ENCODE results near the gene NPHP4.
A peak's percentile ranks its signal among the peaks of the same experiment; 100 is the strongest.

NPHP4 gene

DNA sequence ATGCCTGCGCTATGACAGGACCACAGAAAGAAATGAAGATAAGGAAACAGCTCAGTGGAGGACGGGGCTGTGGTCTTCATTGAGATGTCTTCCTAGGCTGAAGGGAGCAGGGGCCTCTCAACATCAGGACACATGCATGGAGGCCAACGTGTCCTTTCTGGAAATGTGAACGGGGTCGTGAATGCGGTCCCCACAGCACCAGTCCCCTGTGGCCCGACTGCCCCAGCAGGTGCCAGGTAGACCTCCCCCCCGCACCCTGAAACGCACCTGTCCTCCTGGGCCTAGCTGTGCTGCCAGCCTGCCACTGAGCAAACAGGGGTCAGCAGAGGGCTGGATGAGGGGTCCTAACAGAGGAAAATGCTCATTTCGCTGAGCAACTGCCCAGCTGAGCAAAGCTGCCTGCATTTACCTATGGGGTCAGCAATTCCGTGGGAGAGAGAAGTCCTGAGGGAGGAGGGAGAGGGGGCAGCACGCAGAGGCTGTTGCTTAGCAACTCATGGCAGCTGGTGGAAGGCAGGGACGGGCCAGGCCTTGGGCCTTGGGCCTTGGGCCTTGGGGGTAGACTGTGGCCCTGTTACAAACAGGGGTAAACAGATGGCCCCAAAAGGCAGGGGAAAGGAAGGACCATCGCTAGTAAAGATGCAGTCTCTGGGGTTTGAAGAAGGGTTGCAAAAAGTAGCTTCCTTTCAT is 77.4 kb downstream of the NPHP4 start:
- DNase-seq, result peak in 1 of 51 donors; percentile 23

DNA sequence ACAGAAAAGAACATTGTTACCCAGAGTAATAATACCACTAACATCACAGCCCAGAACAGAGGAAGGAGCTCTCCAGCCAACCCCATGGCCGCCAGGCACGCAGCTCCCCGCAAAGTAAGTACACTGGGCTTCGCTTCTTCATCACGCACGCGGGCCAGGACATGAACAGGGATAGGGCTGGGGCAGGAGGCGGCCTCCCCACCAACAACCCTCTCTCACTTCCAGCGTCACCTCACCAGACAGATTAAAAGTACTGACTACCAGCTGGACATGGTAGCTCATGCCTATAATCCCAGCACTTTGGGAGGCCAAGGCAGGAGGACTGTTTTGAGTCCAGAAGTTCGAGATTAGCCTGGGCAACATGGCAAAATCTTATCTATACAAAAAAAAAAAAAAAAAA is 78.3 kb downstream of the NPHP4 start:
- no peak for DNase-seq

DNA sequence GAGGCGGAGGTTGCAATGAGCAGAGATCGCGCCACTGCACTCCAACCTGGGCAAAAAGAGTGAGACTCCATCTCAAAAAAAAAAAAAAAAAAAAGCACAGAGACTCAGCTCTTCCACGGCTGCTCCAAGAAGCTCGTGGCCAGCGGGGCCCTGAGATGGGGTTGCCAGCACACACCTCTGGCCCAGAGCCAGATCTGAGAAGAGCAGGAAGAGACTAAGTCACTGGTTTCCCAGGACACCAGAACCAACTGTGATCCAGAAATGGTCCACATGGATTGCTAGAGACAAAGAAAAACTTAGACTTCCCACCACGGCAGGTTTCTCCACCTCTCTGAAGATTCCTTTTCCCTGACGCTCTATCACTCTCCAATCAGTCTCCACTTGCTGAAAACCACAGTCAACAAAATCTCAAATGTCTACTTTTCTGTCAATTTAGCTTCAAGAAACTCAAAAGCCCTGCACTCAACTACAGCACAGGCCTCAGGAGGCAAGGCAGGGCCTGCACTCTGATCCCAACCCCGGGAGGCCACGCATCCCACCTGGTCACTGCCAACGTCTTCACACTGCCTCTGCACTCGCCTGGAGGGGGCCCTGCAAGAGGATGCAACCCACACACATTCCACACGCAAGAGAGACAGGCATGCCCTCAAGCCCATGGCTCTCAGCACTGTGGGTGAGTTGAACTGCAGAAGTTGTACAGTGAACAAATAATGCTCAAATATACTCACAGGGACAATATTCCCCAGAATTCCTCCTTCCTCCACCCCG is 79.0 kb downstream of the NPHP4 start:
- no peak for DNase-seq

DNA sequence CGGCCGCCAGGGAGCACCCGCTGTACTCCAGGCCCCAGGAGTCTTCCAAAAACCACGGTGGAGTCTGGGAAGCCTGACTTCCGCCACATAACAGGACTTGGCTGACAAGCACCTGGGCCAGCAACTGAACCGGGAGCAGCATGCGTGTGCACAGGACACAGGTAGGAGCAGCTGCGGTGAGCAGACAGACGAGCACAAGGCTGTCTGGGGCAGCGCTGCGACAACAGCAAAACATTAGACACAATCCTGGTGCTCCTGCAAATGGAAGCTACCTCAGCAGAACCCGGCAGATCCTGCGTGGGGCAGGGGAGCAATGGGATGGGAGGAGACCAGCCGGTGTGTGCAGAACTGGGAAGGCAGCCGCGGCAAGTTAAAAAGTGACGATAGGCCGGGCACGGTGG is 80.4 kb downstream of the NPHP4 start:
- no peak for DNase-seq

DNA sequence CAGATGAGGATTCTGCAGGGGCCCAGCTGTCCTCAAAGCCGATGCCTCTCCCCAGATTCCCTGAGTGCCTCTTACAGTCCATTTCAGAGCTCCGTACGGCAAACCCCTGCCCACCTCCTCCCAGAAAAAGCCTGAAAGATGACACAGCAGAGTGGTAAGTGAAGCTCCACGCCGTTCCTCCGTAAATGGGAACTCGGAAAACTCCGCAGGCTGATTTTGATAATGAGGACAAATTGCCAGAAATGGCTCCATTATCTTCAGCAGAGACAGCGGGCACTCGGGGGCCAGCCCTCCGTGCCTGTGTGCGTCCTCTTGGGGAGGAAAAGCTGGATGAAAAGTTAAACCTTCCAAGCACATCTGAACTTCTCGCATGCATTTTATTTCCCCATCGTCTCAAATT is 81.1 kb downstream of the NPHP4 start:
- DNase-seq, result no peak

DNA sequence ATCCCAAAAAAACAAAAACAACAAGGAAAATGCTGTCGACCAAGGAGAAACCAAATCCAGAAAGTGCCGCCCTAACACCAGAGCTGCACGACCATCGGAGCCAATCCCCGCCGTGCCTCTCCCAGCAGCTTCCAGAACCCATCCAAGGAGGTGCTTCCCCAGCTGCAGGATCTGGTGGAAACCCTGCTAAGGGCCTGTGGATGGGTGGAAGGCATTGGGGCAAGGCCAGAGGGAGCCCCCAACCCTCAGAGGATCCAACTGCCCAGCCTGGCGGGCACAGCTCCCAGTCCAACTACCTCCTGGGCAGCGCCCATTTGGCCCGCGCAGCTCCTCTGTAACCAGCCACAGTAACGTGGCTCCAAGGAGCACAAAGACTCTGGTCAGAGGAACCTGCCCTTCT is 81.6 kb downstream of the NPHP4 start:
- no peak for DNase-seq

DNA sequence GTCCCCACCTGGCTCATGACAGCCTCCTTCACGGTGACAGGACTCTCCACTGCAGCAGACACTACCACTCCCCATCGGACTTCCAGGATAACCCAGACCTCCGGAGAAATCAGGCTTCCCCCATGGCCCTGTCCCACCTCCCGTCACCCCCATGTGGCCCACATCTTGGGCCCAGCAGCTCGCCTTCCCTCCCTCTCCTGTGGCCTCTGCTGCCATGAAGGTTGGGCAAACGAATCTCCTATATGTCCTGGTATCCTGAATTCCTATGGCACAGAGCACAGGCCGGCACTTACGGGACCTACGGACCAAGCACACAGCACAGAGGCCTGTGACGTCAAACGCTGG is 82.0 kb downstream of the NPHP4 start:
- DNase-seq, result no peak

DNA sequence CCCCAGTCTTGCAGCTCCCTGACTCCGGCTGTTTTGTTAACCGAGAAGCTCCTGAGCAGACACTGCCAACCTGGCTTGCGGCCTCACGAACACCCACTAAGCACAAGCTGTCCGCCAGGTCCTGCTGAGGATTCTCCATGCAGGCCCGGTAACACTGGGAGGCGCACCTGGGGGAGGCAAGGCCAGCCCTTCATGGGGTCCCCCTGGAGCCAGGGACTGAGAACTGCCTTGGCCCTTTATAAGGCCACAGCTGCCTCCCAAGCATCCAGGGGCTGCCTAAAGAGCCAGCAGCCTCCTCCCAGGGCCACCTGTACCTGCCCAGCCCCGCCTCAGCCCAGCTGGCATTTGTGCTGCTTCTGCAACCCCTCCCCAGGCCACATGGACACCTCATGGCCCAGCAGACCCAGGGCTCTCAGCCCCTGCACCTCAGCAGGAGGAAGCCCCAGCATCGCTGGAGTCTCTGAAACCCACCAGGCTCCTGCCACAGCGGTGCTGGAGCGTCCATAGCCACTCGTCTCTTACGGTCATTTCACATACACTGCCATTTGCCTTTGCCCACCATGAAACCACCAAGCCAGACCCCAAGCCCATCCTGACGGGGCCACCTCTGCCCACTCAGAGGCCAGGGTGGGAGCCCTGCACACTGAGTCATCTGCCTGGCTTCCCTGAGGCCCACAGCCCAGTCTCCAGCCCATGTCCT is 82.5 kb downstream of the NPHP4 start:
- no peak for DNase-seq

DNA sequence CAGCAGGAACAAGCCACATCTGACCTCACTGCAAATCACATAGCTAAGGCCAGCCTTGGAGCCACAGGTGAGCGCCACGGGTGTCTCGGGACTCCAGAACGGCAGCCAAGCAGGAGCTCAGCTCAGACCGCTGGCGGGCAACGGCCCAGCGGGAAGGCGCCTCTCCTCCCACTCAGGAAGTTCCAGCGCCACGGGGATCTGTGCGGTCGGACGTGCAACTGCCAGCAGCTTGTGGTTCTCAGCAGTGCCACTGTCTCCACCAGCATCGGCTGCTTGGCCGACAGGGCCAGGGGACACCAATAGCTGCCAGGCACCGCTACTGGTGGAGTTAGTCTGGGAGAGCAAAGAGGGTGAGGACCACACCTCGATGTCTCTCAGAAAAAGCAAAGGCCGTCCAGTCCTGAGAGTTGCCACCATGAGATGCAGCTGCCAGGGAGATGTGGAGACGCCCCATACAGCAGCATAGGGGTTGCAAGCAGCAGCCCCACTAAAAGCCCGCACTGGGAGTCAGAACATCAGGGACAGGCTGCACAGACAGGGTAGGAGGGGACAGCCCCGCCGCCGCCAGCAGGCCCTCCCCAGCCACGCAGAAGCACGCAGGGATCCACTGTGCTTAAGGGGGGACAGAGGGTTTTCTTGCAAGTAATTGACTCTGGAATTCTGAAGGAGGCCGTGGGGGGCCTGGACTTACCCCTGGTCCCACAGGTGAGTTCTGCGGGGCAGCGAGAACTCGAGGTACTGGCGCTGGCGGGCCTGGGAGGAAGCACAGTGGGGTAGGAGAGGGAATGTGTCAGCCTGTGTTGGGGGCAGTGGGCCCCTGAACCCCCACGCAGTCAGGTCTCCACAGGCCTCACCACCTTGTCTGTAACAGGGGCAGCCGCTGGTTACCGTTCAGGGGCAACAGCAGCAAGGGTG is 83.5 kb downstream of the NPHP4 start:
- peak in 1 of 51 donors; percentile 44 for DNase-seq

DNA sequence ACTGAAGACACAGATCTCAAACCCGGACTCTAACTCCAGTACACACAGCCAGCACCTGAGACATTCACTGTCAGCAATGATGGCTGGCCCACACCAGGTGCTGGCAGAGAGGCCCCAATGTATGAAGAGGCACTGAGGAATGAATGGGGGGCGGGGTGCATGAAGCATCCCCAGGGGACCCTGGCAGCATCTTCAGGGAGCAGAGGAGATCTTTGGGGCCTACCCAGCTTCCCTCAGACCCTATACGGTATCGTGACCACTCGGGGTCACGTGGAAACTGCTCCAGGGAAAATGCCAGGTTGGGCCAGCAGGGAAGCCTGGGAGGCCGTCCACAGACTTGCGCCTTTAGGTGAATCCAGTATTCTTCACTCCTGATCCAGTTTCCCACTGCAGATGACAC is 84.3 kb downstream of the NPHP4 start:
- no peak for DNase-seq

DNA sequence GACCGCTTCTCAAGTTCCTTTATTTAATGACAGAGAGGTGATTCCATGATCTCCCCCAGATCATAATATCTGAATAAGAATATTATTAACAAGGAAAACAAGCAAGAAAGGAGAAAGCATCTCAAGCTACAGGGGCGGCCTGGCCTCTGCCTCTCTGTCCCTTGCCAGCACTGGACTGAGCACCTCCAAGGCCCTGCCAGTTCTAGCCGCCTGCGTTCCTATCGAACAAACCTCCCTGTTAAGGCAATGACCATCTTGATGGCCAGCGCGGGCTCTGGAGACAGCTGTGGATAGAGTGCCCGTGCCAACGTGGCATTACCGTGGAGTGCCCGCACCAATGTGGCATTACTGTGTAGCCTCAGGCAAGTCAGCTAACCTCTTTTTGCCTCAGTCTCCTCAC is 84.8 kb downstream of the NPHP4 start:
- DNase-seq, result no peak

DNA sequence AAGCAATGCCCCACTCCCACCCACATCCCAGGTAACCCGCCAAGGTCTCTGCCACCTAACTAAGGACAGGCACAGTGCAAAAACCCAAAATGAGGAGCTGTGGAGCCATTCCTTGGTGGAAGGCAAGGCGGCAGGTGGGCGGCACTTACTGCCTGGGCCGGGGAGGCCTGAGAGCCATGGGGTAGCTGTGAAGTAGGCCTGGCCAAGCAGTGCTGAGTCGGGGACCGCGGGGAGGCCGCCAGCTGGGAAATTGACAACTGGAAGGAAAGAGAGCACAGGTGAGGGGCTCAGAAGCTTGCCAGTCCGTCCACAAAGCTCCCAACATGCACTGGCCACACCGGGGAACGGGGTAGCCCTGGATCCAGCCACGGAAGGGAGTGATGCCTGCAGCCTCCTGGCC is 85.3 kb downstream of the NPHP4 start:
- DNase-seq, result no peak

DNA sequence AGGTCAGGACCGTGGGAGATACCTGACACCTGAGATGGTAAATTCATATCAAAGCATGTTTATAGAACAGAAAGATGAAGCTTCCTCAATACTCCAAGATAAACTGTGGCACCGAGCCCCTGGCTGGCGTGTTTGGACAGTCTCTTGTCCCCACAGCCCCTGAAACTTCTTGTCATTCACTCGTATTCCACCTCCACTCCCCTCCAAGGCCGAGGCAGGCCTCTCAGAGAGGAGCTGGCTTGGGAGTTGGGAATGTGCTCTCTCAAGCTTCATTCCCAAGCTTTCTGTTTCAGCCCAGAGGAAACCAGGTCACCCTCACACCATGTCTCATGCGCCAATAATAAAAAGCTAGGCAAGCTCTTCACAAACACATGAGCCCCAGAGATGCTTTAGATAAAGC is 86.1 kb downstream of the NPHP4 start:
- DNase-seq, result no peak

DNA sequence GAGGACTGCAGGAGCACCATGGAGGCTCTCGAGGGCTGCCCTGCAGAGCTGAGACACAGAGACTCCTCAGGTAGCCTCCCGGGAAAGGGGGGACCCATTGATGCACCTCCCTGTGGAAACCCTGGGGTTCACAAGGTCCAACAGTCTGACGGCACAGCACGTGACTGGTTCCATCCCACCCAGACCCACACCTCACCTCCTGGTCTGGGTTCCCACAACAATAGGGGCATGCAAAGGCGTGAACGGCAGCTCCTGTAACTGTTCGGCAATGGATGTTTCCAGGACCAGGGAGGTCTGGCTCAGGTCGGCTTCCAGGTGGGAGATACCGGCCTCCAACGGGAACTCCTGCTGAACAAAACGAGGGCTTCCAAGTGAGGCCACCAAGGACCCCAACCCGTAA is 86.8 kb downstream of the NPHP4 start:
- DNase-seq, result no peak

DNA sequence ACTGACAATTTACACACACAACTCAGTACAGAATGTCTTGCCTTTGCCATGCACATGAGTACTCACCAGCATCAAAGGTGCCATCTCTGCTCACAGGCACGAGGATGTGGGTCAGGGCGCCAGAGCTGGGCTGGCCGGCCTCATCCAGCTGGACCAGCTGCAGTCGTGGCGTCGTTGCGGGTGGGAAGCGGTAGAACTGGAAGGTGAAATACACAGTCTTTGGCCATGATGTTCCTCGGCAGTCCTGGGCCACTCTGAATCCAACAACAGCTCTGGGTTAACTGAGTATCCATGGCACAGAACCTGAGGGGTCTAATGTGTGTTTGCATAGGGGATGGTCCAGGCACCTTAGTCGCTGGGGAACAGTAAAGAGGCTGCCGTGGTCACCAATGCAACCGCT is 87.7 kb downstream of the NPHP4 start:
- no peak for DNase-seq

DNA sequence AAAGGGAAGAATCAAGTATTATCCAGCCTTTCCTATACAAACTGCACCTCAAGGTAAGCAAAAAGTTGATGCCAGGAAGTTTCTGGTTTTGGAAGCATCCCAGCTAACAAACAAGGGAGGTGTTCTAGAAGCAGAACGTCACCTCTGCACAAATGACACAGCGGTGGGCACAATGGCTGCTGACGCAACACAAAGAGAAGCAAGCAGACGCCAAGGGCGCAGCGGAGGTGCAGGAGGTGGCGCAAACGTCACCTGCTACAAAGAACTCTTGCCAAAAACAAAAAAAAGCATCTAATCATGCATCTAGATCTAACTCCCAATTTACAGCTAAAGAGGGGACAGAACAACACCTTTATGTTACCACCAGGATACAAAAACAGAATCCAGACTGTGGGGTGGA is 88.5 kb downstream of the NPHP4 start:
- no peak for DNase-seq

DNA sequence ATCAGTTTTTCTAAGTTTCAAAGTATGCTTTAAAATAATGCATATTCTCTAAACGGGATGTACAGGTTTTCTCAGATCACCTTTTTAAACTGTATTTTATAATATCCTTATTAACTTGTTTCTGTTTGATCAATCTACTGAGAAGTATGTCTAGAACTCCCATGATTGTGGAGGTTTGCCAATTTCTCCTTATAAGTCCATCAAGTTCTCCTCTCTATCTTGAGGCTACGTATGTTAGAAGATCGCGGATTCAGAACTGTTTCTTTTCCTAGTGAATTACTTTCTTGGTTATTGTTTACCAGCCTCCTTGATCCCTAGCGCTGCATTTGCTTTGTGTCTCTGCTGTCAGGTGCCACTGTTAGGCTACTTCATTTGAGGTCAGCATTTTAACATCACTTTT is 89.2 kb downstream of the NPHP4 start:
- no peak for DNase-seq

DNA sequence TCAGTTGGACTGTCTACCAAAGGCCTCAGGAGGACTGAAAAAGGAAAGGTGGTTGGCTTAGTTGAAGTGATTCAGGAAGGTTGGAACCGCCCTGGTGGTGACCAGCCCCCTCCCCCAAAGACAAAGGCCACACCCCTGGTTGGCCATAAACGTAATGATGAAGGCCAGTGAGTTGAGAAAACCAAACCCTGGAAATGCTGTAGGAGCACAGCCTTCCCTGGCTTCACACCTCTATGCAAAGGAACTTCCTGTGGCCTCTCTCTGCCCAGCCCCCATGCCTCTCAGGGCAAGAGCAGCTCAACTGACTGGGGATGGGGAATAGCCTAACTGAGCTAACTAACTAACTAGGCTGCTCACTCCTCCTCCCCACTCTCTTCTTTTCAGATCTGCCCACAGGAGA is 90.4 kb downstream of the NPHP4 start:
- DNase-seq, result no peak

DNA sequence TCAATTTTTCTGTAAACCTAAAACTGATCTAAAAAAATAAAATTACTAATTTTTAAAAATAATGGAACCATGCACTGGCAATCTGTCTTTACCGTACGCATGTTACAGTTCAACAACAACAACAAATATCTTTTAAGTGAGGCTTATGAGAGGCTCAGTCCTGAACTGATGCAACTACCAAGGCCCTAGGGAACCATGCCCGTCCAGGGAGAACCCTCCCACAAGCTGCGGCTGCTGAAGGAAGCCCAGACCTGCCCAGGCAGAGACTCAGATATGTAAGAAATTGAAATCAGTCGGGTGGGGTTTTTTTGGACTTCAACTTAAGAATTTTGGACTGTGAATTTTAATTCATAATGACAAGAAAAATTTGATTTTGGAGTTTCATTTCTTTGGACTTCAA is 91.1 kb downstream of the NPHP4 start:
- no peak for DNase-seq

DNA sequence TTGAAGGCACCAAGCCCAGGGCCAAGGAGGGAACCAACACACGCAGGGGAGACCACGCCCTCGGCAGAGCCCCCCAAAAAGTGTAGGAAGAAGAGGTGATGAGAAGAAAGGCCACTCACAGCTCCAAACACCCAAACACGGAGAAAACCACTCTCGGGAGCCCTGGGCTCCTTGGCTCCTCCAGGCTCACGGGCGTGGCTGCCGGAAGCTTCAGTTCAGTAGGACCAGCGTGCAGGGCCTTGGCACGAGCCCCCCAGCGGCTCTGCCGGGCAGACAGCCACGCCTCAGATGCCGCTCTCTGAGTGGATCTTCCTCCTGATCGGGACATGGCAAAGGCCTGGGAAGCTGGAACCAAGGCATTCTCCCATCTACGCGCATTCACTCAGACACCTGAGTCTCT is 94.0 kb downstream of the NPHP4 start:
- DNase-seq, result no peak

DNA sequence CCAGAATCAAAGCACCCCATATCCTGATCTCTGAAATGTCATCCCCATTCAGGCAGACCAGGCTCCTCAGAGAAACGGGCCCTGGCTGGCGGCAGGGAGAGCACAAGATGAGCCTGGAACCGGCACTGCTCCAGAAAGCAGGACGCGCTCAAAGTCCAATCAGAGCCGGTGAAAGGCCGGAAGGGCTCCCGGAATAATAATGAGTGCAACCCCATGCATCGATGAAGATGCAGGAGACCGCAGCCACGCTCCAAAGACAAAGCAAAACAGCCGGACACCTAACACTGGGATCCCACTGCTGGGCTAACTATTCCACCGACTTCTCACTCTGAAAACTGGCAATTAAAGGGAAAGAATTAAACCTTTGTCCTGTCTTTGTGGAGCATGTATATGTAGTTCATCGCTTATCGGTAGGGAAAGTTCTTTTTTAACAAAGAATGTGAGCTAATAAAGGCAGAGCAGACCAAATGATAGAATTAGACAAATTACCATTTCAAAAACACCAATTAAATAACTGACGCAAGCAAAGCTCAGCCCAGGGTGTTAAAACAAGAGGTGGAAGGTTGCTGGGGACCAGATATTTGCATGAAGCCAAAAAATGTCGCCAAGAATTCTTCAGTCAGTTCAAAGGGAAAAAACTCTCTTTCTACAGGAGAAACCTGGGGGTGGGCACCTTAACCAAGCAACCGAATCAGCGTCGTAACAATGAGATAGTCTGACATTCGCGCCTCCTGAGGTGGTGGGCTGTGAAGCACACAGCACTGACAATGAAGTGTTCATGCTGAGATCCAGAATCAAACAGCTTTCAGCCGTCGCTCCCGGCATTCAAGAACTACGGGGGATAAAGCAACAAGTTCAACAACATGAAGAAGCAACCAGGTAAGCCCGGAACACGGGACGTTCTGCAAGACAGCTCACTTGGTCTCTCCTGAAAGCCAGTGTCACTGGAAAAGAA is 95.2 kb downstream of the NPHP4 start:
- peak in 25 of 51 donors; percentile 11 to 60 (median 32) for DNase-seq

Data from hypothalamus (tissue), 51 donors.